ENCODE results near the gene ZSWIM4.
"Not testable (repeated sequence)": the region's sequence is repeated elsewhere in the genome, so short reads cannot be mapped to it uniquely, and the experiment has no call there.

Gene ZSWIM4

GRCh38 chr19:13851734-13852114 is 56.5 kb downstream of the ZSWIM4 start:
- DNase-seq: not testable (repeated sequence)

DNA sequence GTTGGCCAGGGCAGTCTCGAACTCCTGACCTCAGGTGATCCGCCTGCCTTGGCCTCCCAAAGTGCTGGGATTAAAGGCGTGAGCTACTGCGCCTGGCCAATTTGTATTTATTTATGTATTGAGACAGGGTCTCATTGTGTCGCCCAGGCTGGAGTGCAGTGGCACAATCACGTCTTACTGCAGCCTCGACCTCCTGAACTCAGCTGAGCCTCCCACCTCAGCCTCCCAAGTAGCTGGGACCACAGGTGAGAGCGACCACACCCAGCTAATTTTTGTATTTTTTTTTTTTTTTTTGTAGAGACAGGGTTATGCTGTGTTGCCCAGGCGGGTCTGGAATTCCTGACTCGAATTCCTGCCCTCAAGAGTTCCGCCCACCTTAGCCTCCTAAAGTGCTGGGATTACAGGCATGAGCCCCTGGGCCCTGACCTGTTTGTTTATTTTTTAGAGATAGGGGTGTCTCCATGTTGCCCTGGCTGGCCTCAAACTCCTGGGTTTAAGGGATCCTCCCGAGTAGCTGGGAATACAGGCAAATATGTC is 57.0 kb downstream of the ZSWIM4 start:
- not testable (repeated sequence) for DNase-seq

DNA sequence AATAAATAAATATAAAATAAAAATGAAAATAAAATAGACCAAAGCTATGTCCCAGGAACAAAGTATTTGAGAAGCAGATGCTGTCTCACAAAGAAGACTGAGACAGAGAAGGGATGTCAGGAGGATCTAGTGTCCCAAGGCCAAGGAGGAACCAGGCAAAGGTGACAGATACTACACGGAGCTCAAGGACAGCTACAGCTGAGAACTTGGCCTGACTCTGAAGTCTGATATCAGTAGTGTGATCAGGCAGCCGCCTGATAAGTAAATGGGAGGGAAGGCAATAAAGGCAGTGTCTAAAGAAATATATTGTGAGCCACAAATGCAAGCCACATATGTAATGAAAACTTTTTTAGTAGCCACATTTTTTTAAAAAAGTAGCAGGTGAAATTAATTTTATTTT is 61.3 kb downstream of the ZSWIM4 start:
- DNase-seq: no peak

DNA sequence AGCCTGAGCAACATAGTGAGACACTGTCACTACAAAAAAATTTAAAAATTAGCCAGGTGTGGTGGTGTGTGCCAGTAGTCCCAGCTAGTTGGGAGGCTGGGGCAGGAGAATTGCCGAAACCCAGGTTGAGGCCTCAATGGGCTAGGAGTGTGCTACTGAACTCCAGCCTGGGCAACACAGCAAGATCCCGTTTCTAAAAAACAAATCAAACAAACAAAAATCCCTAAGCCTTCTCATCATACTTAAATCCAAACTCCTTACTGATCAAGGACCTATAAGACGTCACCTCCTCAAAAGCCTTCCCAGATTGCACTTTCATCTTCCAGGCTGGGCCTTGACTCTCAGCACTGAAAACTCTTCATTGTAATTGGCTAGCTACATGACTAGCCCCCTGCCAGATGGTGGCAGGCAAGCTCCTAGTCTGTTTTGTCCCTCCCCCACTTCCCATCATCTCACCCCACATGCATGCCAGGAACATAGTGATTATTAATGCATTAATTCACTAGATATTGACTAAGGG is 64.2 kb downstream of the ZSWIM4 start:
- no peak for DNase-seq

- DNase-seq: no peak
Measured at GRCh38 chr19:13860679-13861391, 65.6 kb downstream of the ZSWIM4 start.

GRCh38 chr19:13861392-13861713 is 66.1 kb downstream of the ZSWIM4 start:
- no peak for DNase-seq

- peak; percentile 87 for DNase-seq
Measured at GRCh38 chr19:13861714-13862531, 66.7 kb downstream of the ZSWIM4 start.

GRCh38 chr19:13864046-13864666 is 68.9 kb downstream of the ZSWIM4 start:
- DNase-seq: peak; percentile 66

- peak; percentile 44 for DNase-seq
Measured at GRCh38 chr19:13864667-13865570, 69.7 kb downstream of the ZSWIM4 start.

DNA sequence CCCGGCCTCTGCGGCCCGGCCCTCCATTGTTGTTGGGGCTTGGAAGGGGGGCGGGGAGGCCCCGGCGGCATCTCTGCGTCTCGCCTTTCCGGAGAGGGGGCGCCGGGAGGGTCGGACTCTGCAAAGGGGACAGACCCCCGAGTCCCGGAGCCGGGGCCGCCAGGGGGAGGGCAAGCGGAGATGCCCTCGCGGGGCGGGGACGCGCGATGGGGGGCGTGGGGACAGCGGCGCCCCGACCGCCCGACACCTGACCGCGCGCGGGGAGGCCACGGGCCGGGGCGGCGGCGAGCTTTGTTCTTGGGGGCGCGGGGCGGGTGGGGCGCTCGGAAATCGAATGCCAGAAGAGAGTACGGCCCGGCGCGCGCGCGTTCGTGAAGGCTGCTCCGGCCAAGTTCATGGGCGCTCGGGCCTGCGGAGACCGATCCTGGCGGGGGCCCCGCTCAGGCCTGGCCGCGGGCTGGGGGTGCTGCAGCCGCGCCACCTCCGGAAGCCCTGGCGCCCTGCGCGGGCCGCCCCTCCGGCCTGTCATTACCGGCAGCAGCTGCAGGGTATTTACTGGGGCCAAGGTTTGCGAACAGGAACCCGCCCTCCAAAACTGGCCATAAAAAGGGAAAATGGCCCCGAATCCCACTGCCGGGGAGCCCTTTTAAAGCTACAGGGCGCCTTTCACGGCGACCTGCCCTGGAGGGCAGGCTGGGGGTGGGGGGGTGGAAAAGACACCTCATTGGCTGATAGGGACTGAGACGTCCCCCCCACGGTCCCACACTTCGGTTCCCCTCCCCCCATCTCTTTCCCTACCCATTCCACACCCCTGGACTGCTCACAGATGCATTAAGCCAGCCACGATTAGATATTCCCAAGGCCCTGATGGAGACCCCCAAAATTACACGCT is 70.6 kb downstream of the ZSWIM4 start:
- DNase-seq: peak; percentile 55

DNA sequence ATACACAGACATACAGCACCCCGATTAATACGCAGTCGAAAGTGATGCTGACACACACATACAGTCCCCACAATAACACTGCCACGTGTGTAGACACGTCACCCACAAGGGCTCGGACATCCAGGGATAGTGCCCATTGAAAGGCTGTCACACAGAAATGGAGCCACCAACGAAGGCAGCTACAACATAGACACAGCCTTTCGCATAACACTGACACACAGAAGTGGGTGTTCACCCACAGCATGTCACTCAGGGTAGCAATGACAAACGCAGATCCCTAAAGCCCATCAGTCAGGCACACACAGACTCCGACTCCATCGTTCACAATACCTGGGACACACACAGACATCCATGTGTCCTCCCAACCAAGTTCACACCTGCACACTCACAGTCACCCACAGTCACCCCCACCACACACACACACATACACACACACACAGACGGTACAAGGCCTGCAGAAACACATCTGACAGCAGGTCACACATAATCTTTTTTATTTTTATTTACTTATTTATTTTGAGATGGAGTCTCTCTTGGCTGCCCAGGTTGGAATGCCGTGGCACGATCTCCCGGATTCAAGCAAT is 71.3 kb downstream of the ZSWIM4 start:
- DNase-seq: no peak

- no peak for DNase-seq
Measured at GRCh38 chr19:13868663-13869062, 73.4 kb downstream of the ZSWIM4 start.

DNA sequence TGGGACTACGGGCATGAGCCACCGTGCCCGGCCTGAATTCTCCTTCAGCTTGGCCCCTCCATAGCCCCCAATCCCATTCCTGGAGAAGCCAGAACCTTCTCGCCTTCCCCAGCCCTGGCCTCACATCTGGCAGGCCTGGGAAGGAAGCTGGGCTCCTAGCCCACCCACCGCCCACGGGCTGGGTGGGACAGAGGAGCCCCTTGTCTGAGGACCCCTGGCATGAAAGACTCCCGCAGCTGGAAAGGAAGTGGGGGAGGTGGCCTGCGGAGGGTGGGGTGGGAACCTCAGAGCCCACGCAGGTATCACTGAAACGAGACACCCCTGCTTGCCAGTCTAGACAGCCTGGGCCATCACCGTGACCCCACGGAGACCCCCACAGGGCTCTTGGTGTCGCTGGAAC is 74.0 kb downstream of the ZSWIM4 start:
- no peak for DNase-seq

DNA sequence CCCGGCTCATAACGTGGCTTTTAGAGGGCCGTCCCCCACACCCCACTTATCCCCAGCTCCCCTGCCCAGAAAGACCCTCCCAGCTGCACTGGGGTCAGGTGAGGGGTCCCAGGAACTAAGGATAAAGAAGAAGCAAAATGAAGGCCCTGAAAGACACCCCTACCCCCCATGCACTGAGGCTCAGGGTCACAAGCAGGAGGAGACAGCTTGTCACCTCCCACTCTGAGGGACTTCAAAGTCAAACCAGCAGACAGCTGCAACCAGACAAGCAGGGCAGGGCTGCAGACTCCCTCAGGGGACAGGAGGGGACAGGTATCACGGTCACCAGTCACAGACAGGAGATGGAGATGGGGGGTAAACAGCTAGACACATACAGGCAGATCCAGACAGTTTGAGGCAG is 75.6 kb downstream of the ZSWIM4 start:
- no peak for DNase-seq

DNA sequence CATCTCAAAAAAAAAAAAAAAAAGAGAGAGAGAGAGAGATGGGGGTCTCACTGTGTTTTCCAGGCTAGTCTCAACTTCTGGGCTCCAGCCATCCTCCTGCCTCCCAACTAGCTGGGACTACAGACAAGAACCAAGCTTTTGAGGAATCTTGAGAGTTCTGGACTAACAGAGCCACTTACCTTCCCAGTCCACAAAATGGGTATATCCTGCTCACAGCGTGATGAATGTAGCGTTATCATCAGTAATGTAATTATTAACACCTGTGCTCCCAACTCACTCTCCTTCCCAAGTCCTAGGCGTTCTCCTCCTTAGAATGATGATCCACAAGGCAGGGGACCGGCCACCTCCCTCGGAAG is 77.1 kb downstream of the ZSWIM4 start:
- DNase-seq: no peak

DNA sequence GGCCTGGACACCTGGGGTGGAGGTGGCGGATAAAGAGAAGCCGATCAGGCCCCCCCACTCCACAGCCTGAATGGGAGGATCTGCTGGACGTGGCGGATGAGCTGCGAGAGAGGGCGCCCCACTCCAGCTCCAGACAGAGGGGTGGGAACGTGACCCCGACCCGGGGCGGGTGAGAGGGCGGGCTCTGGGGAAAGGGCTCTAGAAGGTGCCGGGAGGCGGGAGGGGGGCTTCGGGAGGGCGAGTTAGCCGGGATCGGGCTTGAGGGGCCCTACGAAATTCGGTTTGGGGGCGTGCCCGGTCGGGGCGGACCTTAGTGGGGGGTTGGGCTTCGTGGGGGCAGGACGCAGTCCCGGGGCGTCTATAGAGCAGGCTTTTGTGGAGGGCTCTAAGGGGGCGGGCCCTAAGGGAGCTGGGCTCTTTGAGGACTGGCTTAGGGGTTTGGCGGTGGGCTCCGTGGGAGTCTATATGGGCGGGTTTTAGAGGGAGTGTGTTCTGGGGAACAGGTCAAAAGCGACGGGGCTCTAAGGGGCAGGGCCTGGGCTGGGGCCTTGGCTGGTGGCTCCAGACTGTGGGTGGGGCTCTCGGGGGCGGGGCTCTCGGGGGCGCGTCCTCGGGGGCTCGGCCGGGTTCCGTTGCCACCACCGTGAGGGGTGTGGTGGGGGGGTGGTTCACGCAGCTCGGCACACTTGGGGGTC is 77.6 kb downstream of the ZSWIM4 start:
- no peak for DNase-seq

DNA sequence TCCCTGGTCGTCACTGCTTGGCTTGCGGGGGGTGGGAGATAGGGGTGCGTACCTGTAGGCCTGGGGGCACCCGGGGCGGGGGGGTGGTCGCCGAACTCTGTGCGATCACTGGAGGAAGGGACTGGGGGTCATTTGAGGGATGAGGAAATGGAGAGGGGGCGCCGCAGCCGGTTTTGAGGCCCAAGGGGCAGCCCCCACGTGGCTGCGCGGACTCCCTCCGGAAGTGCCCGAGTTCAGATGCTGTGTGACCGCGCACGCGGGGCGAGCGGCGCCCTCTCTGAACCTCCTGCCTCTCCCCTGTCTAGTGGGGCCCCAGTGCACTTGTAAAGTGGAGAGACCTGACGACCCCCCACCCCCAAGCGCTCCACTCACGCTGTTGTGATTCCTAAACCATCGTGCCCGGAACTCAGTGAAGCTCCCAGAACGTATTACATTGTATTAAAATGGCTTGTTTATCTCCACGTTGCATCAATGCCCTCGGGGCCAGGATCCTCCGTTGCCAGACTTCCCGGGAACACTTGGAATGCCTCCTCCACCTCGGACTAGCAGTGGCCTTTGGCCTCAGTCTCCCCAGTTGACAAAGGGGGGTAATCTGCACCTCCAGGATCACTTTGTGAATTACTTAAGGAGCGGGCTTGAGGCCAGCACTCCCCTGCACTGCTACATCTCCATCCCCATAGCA is 78.7 kb downstream of the ZSWIM4 start:
- no peak for DNase-seq

DNA sequence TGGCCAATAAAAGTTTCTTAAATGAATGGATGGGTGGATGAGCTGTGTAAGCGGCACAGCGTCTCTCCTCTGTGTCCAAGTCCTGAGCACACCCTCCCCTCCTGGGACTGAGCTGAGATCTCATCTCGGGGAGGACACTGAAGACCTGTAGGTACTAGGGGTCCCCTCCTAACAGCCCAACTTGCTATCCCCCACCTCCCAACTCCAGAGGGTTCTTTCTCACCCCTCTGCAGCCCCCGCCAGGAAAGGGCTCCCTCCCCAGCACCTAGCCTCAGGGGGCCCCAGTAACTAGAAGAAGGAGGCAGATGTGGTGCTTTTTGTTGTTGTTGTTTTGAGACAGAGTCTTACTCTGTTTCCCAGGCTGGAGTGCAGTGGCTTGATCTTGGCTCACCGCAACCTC is 80.6 kb downstream of the ZSWIM4 start:
- DNase-seq: no peak

DNA sequence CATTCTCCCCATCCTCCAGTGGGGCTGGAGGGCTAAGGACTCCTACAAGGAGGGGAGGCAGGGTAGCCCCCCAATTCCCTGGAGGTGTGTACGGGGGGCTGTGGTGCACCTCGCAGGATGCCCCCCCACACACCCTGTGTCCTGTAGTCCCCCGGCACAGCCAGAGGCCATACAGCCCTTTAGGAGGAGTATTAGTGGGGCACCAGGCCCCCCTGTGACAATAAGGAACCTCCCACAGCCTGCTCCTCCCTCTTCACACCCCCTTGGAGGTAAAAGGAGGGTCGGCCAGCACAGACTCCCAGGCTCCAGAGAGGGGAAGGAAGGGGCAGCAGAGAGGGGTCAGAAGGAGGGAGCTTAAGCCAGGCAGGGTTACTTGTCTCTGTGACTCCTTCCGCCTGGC is 81.6 kb downstream of the ZSWIM4 start, which contains the start of gene NANOS3:
Gene NANOS3 (plus strand): TSS at position 301 of the 400 bp plus-strand sequence. CDS start 115 bp downstream, outside the sequence.
- no peak for DNase-seq

- DNase-seq: no peak
Measured at GRCh38 chr19:13877303-13877702, 82.1 kb downstream of the ZSWIM4 start.
